ENCODE measurements around the gene HMGCLL1. TPM values are rescaled to one million over a fixed set of nuclear protein-coding genes. Genes with fewer than 3 reads are reported as not detected.

HMGCLL1 gene
- total RNA-seq, 1 experiment from 2014 or later: 0.39 TPM

DNA sequence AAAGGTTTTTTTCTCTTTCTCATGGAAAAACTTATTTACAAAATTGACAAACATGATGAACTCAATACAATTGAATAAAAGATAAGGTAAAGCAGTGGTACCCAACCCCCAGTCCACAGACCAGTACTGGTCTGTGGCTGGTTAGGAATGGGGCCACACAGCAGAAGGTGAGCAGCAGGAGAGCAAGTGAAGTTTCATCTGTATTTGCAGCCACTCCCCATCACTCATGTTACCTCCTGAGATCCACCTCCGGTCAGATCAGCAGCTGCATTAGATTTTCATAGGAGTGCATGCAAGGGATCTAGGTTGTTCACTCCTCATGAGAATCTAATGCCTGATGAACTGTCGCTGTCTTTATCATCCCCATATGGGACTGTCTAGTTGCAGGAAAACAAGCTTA lies 47.5 kb downstream of the HMGCLL1 start:
- CTCF ChIA-PET: no interaction called here
- Histone ChIP-seq H3K9me3 (ENCODE audit: insufficient read depth, low read depth) (no peaks in the 10 kb centered on the region), H3F3A (ENCODE audit: insufficient read depth, low read depth) (no peaks in the 10 kb centered on the region; the same call in 1 of the 2 replicates), H3K4me2 (no peak overlapping the region), H3K4me3 (no peak overlapping the region), H2AFZ (no peak overlapping the region), H3K36me3 (ENCODE audit: low read depth) (no peaks in the 10 kb centered on the region), H3K27ac (no peak overlapping the region), H3K9me2 (ENCODE audit: insufficient read depth) (no peaks in the 10 kb centered on the region), H3K27me3 (ENCODE audit: insufficient read depth, low read depth) (no peaks in the 10 kb centered on the region), H3K4me1 (replicated peaks; ENCODE audit: insufficient read depth) (no peaks in the 10 kb centered on the region), H4K20me1 (ENCODE audit: insufficient read depth) (no peaks in the 10 kb centered on the region), H3K79me2 (ENCODE audit: low read depth) (no peaks in the 10 kb centered on the region)
- no peak for TF ChIP-seq EZH2 (IDR thresholded peaks at IDR 0.05; ENCODE audit: low read depth)
- TF ChIP-seq, protein P1, sequence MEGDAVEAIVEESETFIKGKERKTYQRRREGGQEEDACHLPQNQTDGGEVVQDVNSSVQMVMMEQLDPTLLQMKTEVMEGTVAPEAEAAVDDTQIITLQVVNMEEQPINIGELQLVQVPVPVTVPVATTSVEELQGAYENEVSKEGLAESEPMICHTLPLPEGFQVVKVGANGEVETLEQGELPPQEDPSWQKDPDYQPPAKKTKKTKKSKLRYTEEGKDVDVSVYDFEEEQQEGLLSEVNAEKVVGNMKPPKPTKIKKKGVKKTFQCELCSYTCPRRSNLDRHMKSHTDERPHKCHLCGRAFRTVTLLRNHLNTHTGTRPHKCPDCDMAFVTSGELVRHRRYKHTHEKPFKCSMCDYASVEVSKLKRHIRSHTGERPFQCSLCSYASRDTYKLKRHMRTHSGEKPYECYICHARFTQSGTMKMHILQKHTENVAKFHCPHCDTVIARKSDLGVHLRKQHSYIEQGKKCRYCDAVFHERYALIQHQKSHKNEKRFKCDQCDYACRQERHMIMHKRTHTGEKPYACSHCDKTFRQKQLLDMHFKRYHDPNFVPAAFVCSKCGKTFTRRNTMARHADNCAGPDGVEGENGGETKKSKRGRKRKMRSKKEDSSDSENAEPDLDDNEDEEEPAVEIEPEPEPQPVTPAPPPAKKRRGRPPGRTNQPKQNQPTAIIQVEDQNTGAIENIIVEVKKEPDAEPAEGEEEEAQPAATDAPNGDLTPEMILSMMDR (conservative IDR thresholded peaks at IDR 0.05): no peak
- intact Hi-C loops (cut with micrococcal nuclease; ENCODE audit: unreplicated experiment): no loop called here
- POLR2A ChIA-PET (ENCODE audit: unreplicated experiment): no interaction called here
- no peak for DNase-seq
- no TSS peak for BruUV-seq (replicated peaks)

DNA sequence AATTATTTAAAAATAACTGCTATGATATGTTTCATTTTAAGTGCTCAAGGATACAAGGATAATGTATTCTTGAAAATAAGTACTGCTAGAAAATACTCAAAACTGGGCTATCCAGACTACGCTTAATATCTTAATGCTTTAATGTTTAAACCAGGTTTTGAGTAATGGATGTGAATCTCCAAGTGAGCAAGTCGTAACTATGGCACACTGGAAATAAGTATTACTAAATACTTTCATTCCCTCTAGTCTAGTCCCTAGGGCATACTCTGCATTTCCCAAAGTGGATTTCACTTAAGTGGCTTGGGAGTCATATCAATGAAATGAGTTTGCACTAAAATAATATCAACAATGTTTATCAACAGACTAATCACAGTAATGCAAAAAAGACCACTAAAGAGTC lies 48.1 kb downstream of the HMGCLL1 start:
- Histone ChIP-seq H3K9me3 (ENCODE audit: insufficient read depth, low read depth) (no peaks in the 10 kb centered on the region), H3K36me3 (ENCODE audit: low read depth) (no peaks in the 10 kb centered on the region), H4K20me1 (ENCODE audit: insufficient read depth) (no peaks in the 10 kb centered on the region), H3K4me3 (no peak overlapping the region), H3K27ac (no peak overlapping the region), H3F3A (ENCODE audit: insufficient read depth, low read depth) (no peaks in the 10 kb centered on the region; the same call in 1 of the 2 replicates), H2AFZ (no peak overlapping the region), H3K4me1 (replicated peaks; ENCODE audit: insufficient read depth) (no peaks in the 10 kb centered on the region), H3K79me2 (ENCODE audit: low read depth) (no peaks in the 10 kb centered on the region), H3K4me2 (no peak overlapping the region), H3K9me2 (ENCODE audit: insufficient read depth) (no peaks in the 10 kb centered on the region), H3K27me3 (ENCODE audit: insufficient read depth, low read depth) (no peaks in the 10 kb centered on the region)
- ChIA-PET POLR2A (ENCODE audit: unreplicated experiment) (interaction anchor here (0.6 kb wide), 1 partner anchor 15 kb away, joined by 8 read pairs; no protein-coding TSS in a partner anchor), CTCF (no interaction called here)
- BruUV-seq (replicated peaks): no TSS peak
- intact Hi-C loops (cut with micrococcal nuclease; ENCODE audit: unreplicated experiment): no loop called here
- no peak for DNase-seq
- no peak for TF ChIP-seq EZH2 (IDR thresholded peaks at IDR 0.05; ENCODE audit: low read depth)
- TF ChIP-seq, protein P1 (conservative IDR thresholded peaks at IDR 0.05): no peak

DNA sequence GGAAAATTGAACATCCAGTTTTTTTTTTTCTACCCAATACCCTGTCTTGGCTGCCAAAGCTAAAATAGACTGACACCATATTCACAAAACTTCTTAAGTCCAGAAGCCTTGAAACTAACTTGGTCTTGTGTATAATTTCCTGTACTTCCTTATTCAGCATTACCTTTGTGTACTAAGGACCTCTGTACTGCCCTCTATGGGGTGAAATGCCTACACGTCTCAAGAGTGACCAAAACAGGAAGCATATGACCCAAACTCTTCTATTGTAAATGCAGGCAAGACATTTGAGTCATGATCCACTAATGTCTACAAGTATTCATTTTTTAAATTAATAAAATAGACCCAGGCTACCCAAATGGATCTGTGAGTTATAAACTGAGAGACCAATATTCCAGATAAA lies 50.4 kb downstream of the HMGCLL1 start:
- H3K9me2 ChIP-seq (ENCODE audit: insufficient read depth): no peaks in the 10 kb centered on the region
- ChIA-PET POLR2A (ENCODE audit: unreplicated experiment) (no interaction called here), CTCF (interaction anchor here (0.7 kb wide), 1 partner anchor 135 kb away, joined by 4 read pairs; no protein-coding TSS in a partner anchor)
- no peaks in the 10 kb centered on the region for H3K4me1 ChIP-seq (replicated peaks; ENCODE audit: insufficient read depth)
- H3K27me3 ChIP-seq (ENCODE audit: insufficient read depth, low read depth): no peaks in the 10 kb centered on the region
- TF ChIP-seq, protein P1 (conservative IDR thresholded peaks at IDR 0.05): peak; percentile 48; the same call in 1 of the 2 replicates
- TF ChIP-seq EZH2 (IDR thresholded peaks at IDR 0.05; ENCODE audit: low read depth): no peak
- H3K79me2 ChIP-seq (ENCODE audit: low read depth): no peaks in the 10 kb centered on the region
- intact Hi-C loops (cut with micrococcal nuclease; ENCODE audit: unreplicated experiment): loop anchor here (10.0 kb wide), 1 partner anchor 356 kb away; no protein-coding TSS in a partner anchor
- no peaks in the 10 kb centered on the region for H3K9me3 ChIP-seq (ENCODE audit: insufficient read depth, low read depth)
- H4K20me1 ChIP-seq (ENCODE audit: insufficient read depth): no peaks in the 10 kb centered on the region
- H3K36me3 ChIP-seq (ENCODE audit: low read depth): no peaks in the 10 kb centered on the region
- BruUV-seq (replicated peaks): no TSS peak
- no peaks in the 10 kb centered on the region; the same call in 1 of the 2 replicates for H3F3A ChIP-seq (ENCODE audit: insufficient read depth, low read depth)
- H3K4me3 ChIP-seq: no peak overlapping the region
- no peak overlapping the region for H2AFZ ChIP-seq
- no peak overlapping the region for H3K4me2 ChIP-seq
- H3K27ac ChIP-seq: no peak overlapping the region
- DNase-seq: peak; percentile 6 to 46

Measured in PC-9 (cell line).